ENCODE results near the gene SLC1A2. TPM values are rescaled to one million over a fixed set of nuclear protein-coding genes. Genes with fewer than 3 reads are reported as not detected.

SLC1A2 gene
- total RNA-seq, 4 donors from 2014 or later = 0.84 to 2.1 (median 1.2) TPM

DNA sequence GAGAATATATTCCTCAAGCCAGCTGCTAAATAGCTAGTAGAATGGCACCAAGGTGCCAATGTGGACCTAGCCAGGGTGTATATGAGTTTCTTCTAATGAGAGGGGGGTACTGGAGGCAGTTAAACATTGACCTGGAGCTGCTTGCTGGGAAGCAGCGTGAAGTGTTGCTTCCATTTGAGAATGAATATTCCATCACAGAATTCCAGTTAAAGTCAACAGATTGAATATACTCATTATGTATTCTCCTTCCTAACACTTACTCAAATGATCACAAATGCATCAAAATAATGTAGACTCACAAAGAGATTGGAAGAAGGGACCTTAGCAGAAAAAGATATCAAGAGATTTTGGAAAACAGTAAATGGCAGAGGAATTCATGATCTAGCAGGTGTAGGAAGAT lies 178.3 kb downstream of the SLC1A2 start:
- TF ChIP-seq POLR2A (IDR thresholded peaks at IDR 0.05) = no peak
- TF ChIP-seq, protein P1, sequence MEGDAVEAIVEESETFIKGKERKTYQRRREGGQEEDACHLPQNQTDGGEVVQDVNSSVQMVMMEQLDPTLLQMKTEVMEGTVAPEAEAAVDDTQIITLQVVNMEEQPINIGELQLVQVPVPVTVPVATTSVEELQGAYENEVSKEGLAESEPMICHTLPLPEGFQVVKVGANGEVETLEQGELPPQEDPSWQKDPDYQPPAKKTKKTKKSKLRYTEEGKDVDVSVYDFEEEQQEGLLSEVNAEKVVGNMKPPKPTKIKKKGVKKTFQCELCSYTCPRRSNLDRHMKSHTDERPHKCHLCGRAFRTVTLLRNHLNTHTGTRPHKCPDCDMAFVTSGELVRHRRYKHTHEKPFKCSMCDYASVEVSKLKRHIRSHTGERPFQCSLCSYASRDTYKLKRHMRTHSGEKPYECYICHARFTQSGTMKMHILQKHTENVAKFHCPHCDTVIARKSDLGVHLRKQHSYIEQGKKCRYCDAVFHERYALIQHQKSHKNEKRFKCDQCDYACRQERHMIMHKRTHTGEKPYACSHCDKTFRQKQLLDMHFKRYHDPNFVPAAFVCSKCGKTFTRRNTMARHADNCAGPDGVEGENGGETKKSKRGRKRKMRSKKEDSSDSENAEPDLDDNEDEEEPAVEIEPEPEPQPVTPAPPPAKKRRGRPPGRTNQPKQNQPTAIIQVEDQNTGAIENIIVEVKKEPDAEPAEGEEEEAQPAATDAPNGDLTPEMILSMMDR (IDR thresholded peaks at IDR 0.05) = no peak
- DNase-seq (ENCODE audit: low spot score in 2 of 2) = no peak
- intact Hi-C loops (cut with DNase I; ENCODE audit: low total_unique reads) = no loop called here
- no peak overlapping the region for H3K4me3 ChIP-seq (ENCODE audit: low read depth, poor library complexity, severe bottlenecking)
- WGBS, 2 donors = 94 to 97% methylated on average over 1 of the region's 1 CpG

DNA sequence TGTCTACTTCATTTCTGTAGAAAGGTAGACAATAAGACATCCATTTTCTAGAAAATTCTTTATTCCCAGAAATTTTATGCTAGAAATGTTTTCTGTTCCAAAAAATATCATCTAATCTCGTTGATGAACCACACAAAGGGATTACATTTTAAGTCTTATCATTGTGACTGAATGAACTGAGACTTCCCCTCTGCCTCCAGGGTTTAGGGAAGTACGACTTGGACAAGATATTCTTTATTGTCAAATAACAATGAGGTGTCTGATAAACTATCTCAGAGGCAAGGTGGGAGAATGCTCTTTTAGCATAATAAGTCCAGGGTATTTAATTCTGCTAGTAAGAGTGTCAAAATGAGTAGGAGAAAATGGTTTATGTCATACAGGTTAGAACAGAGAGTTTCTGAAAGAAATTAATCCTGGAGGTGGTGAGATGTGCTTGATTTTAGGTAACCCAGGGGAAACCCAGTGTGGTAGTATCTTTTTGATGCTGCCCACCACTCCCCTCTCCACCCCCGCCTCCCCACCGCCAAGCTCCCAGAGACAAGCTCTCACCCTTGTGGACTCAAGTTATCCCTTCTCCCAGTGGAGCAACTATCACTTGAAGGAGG lies 179.8 kb downstream of the SLC1A2 start:
- intact Hi-C loops (cut with DNase I; ENCODE audit: low total_unique reads) = no loop called here
- WGBS, 2 donors = 54 to 60% methylated on average over 4 of the region's 4 CpGs
- H3K4me3 ChIP-seq (ENCODE audit: low read depth, poor library complexity, severe bottlenecking) = no peak overlapping the region
- DNase-seq (ENCODE audit: low spot score in 2 of 2) = no peak
- TF ChIP-seq POLR2A (IDR thresholded peaks at IDR 0.05) = no peak
- TF ChIP-seq, protein P1 (IDR thresholded peaks at IDR 0.05) = no peak

DNA sequence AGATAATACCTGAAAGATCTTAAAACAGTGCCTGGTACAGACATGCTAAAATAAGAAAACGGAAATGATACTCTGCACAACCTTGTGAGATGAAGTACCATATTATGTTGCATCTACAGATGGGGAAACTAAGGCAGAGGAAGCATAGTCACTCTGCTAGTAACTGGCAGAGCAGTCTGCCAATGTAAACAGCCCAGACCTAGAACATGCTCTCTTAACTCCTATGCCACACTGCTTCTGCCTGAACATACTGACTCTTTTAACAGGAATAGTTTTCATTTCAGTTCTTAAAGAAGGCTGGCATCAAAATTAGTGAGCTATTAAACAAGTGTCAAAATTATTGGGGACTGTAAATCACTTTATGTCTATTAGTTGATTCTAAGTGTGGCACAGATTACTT lies 180.5 kb downstream of the SLC1A2 start:
- intact Hi-C loops (cut with DNase I; ENCODE audit: low total_unique reads) = no loop called here
- DNase-seq (ENCODE audit: low spot score in 2 of 2) = no peak
- H3K4me3 ChIP-seq (ENCODE audit: low read depth, poor library complexity, severe bottlenecking) = no peak overlapping the region
- TF ChIP-seq, protein P1 (IDR thresholded peaks at IDR 0.05) = no peak
- 80 to 83% methylated on average over 1 of the region's 1 CpG for WGBS, 2 donors

DNA sequence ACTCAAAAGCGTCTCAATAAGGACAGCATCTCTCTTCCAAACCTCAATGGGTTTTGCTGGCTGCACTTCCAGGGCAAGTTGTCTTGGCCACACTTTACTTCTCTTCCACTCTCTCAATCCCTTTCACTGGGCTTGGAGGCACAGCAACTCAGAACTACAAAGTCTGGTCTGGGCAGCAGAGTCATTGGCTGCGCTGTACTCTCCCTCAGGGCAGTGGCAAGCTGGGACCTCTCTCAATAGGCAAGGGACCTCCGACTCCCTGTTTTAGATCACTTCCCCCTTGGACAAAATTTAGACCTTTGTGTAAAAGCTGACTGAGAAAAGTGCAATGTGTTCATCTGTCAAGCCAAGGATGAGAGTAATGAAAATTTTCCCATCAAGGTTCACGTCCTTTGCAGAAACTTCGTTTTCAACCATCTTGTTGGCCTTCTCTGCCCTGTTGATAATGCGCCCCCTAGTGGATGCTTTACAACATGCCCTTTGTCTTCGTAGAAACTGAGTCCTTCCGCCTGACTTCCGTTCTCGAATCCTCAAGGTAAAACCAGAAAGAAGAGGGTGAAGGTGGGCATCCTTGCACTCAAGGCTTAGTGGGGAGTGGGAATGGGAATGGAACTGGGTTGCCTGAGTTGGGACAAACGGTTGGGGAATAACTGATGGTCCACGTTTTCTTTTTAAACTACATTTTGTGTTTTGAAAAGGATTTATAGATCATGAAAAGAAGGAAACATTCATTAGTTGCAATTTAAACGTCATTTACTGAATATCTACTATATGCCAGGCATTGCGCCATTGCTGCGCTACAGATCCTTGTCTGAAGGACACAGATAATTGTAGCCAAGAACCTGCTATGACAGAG lies 181.3 kb downstream of the SLC1A2 start:
- intact Hi-C loops (cut with DNase I; ENCODE audit: low total_unique reads) = no loop called here
- TF ChIP-seq POLR2A (IDR thresholded peaks at IDR 0.05) = no peak
- TF ChIP-seq, protein P1 (IDR thresholded peaks at IDR 0.05) = peak in 1 of 3 donors; percentile 33
- H3K4me3 ChIP-seq (ENCODE audit: low read depth, poor library complexity, severe bottlenecking) = no peak overlapping the region
- DNase-seq (ENCODE audit: low spot score in 2 of 2) = peak in 1 of 2 donors; percentile 44
- WGBS, 2 donors = 58 to 66% methylated on average over 15 of the region's 15 CpGs

DNA sequence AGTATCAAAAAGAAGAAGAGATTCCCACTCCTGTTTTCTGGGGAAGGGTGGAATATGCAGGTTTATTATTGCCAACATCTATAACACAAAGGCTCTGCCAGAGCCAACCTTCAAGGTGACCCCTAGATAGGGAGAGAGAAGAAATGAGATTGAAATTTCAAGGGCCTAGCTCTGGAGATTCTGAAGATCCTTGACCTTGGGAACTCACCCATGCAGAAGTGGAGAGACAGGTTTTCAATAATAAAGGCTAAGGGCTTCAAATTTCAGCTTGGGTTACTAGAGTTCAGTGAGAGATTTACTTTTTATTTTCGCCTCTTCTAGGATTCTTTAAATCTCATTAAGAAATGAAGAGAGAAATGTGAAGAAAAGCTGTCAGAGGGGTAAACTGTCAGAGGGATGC lies 182.0 kb downstream of the SLC1A2 start:
- TF ChIP-seq, protein P1 (IDR thresholded peaks at IDR 0.05) = no peak
- no peak for TF ChIP-seq POLR2A (IDR thresholded peaks at IDR 0.05)
- DNase-seq (ENCODE audit: low spot score in 2 of 2) = no peak
- H3K4me3 ChIP-seq (ENCODE audit: low read depth, poor library complexity, severe bottlenecking) = no peak overlapping the region
- WGBS, 2 donors = 58 to 67% methylated on average over 1 of the region's 1 CpG
- intact Hi-C loops (cut with DNase I; ENCODE audit: low total_unique reads) = no loop called here

Data from lower leg skin (tissue), 4 donors.